Muscle of leg (tissue), 11 donors: Measurements from ENCODE around the gene GPR61. TPM values are rescaled to one million over a fixed set of nuclear protein-coding genes. Genes with fewer than 3 reads are reported as not detected.

Experiments
- DNase-seq: peaks from one replicate; pipeline ENCODE4 v3.0.0; 2013
- H3K27ac ChIP-seq: one replicate; pipeline ENCODE4 v1.5.1; 2013; ENCODE audit warnings: mild to moderate bottlenecking, low read length, control low read depth
- H3K27me3 ChIP-seq: one replicate; pipeline ENCODE4 v1.6.1; 2013; ENCODE audit warnings: low read length; ENCODE audit not compliant: control insufficient read depth, insufficient read depth
- H3K36me3 ChIP-seq: one replicate; pipeline ENCODE4 v1.6.1; 2013; ENCODE audit warnings: low read length; ENCODE audit not compliant: control insufficient read depth, insufficient read depth
- H3K4me1 ChIP-seq: one replicate; pipeline ENCODE4 v1.6.1; 2013; ENCODE audit warnings: low read length; ENCODE audit not compliant: control insufficient read depth, insufficient read depth
- H3K4me3 ChIP-seq: one replicate; pipeline ENCODE4 v1.5.1; 2013; ENCODE audit warnings: low read length, control low read depth
- H3K9me3 ChIP-seq: replicated peaks from 2 replicates; pipeline ENCODE4 v1.6.1; 2013; ENCODE audit warnings: low read depth, low read length; ENCODE audit not compliant: control insufficient read depth
- WGBS: methylation state at CpG from one replicate; pipeline ENCODE4 v1.1.5; 2013; ENCODE audit warnings: missing lambda C conversion rate; ENCODE audit not compliant: insufficient coverage; 5-methylcytosine and 5-hydroxymethylcytosine counted together
- polyA plus RNA-seq, 8 donors: library from polyadenylated mRNA; unstranded; fragments of 120-200 nt; gene quantifications; one replicate each; pipeline versions ENCODE4 v1.2.1 to v1.2.3, GENCODE V29; 2013; ENCODE audit warnings: inconsistent platforms in 1 of 8, low replicate concordance in 1 of 8; ENCODE audit not compliant: insufficient read length in 8 of 8, insufficient read depth in 1 of 8
- total RNA-seq: library from RNA; stranded (reverse); fragments of 120-200 nt; gene quantifications from one replicate; pipeline ENCODE4 v1.2.4, GENCODE V29; 2013

The GPR61 gene
- total and polyA plus RNA-seq, 9 donors: 1.4 to 2.7 (median 1.7) TPM

- peaks cover 12% of the 10 kb centered on the region for H3K4me1 ChIP-seq
- no peaks in the 10 kb centered on the region for H3K36me3 ChIP-seq
- H3K9me3 ChIP-seq: no peaks in the 10 kb centered on the region
- peak overlapping the region; percentile 75 for H3K4me3 ChIP-seq
- WGBS: 10% methylated on average over 13 of the region's 22 CpGs
- H3K27me3 ChIP-seq: no peaks in the 10 kb centered on the region
- DNase-seq: no peak
- peak overlapping the region; percentile 99 for H3K27ac ChIP-seq
These were observed 8.0 kb downstream of the GPR61 start for GRCh38 chr1:109547463-109548320.

- peak within 1 kb of the TSS; percentile 99 for H3K27ac ChIP-seq
- H3K27me3 ChIP-seq: no peaks in the 10 kb centered on the region
- no peaks in the 10 kb centered on the region for H3K36me3 ChIP-seq
- no peaks in the 10 kb centered on the region for H3K9me3 ChIP-seq
- DNase-seq: peak; percentile 99
- H3K4me3 ChIP-seq: peak within 1 kb of the TSS; percentile 75
- H3K4me1 ChIP-seq: peaks cover 12% of the 10 kb centered on the region
- WGBS: under 1% methylated on average over 67 of the region's 68 CpGs
These were observed 8.9 kb downstream of the GPR61 start, which contains the start of gene GNAI3 for GRCh38 chr1:109548321-109549267. Gene GNAI3, plus strand, starts transcription at chr1:109548615. Its CDS starts 106 bp downstream, at chr1:109548721.

- 60% methylated on average over 1 of the region's 2 CpGs for WGBS
- no peak overlapping the region for H3K27ac ChIP-seq
- H3K9me3 ChIP-seq: no peaks in the 10 kb centered on the region
- H3K4me1 ChIP-seq: no peaks in the 10 kb centered on the region
- DNase-seq: no peak
- H3K27me3 ChIP-seq: no peaks in the 10 kb centered on the region
- no peaks in the 10 kb centered on the region for H3K36me3 ChIP-seq
- no peak overlapping the region for H3K4me3 ChIP-seq
These were observed 16.9 kb downstream of the GPR61 start for GRCh38 chr1:109556563-109556962.

- no peaks in the 10 kb centered on the region for H3K9me3 ChIP-seq
- H3K27me3 ChIP-seq: no peaks in the 10 kb centered on the region
- no peak overlapping the region for H3K4me3 ChIP-seq
- no peak overlapping the region for H3K27ac ChIP-seq
- H3K36me3 ChIP-seq: no peaks in the 10 kb centered on the region
- no peaks in the 10 kb centered on the region for H3K4me1 ChIP-seq
- DNase-seq: no peak
- 96% methylated on average over 4 of the region's 5 CpGs for WGBS
These were observed 17.8 kb downstream of the GPR61 start for GRCh38 chr1:109557520-109557919.

GRCh38 chr1:109559995-109560394 is 20.3 kb downstream of the GPR61 start:
- no peak overlapping the region for H3K4me3 ChIP-seq
- H3K27me3 ChIP-seq: no peaks in the 10 kb centered on the region
- no peak for DNase-seq
- H3K36me3 ChIP-seq: no peaks in the 10 kb centered on the region
- no peak overlapping the region for H3K27ac ChIP-seq
- H3K9me3 ChIP-seq: no peaks in the 10 kb centered on the region
- peaks cover 4% of the 10 kb centered on the region for H3K4me1 ChIP-seq

GRCh38 chr1:109564194-109564878 is 24.7 kb downstream of the GPR61 start:
- H3K4me1 ChIP-seq: peaks cover 4% of the 10 kb centered on the region

GRCh38 chr1:109565241-109565640 is 25.6 kb downstream of the GPR61 start:
- no peak for DNase-seq
- Histone ChIP-seq H3K36me3 (no peaks in the 10 kb centered on the region), H3K27me3 (no peaks in the 10 kb centered on the region), H3K4me1 (peaks cover 4% of the 10 kb centered on the region), H3K9me3 (no peaks in the 10 kb centered on the region), H3K4me3 (no peak overlapping the region), H3K27ac (no peak overlapping the region)
- no CpG with 5 or more reads among the region's 3 CpGs for WGBS

More at GRCh38 chr1:109564194-109564878, 24.7 kb downstream of the GPR61 start:
- DNase-seq: no peak
- WGBS: 76% methylated on average over 4 of the region's 7 CpGs
- Histone ChIP-seq H3K27ac (no peak overlapping the region), H3K27me3 (no peaks in the 10 kb centered on the region), H3K4me3 (no peak overlapping the region), H3K36me3 (no peaks in the 10 kb centered on the region), H3K9me3 (no peaks in the 10 kb centered on the region)

GRCh38 chr1:109566982-109567381 is 27.3 kb downstream of the GPR61 start:
- Histone ChIP-seq H3K27me3 (no peaks in the 10 kb centered on the region), H3K36me3 (no peaks in the 10 kb centered on the region), H3K9me3 (no peaks in the 10 kb centered on the region), H3K4me3 (no peak overlapping the region), H3K27ac (no peak overlapping the region), H3K4me1 (peaks cover 4% of the 10 kb centered on the region)
- no CpG with 5 or more reads among the region's 1 CpG for WGBS
- DNase-seq: no peak

- Histone ChIP-seq H3K9me3 (no peaks in the 10 kb centered on the region), H3K36me3 (no peaks in the 10 kb centered on the region), H3K27ac (no peak overlapping the region), H3K4me1 (peaks cover 3% of the 10 kb centered on the region), H3K27me3 (no peaks in the 10 kb centered on the region), H3K4me3 (no peak overlapping the region)
- no CpG with 5 or more reads among the region's 4 CpGs for WGBS
- DNase-seq: no peak
These were observed 28.4 kb downstream of the GPR61 start for GRCh38 chr1:109567877-109568672.
